Measurements from ENCODE around the gene PRKCI. TPM values are rescaled to one million over a fixed set of nuclear protein-coding genes. Genes with fewer than 3 reads are reported as not detected.

The PRKCI gene
- total RNA-seq, 1 experiment from 2014 or later: 90.6 TPM

GRCh38 chr3:170309046-170309445, 86.8 kb downstream of the PRKCI start (continued):
- no peak for TF ChIP-seq STAT6 (CRISPR knock-in tag; conservative IDR thresholded peaks at IDR 0.05; ENCODE audit: low read depth)
- no peak for TF ChIP-seq ATF1 (CRISPR knock-in tag; IDR thresholded peaks at IDR 0.05)
- no peak for TF ChIP-seq ETV6 (CRISPR knock-in tag; IDR thresholded peaks at IDR 0.05)
- TF ChIP-seq NR2C2 (CRISPR knock-in tag; IDR thresholded peaks at IDR 0.05): no peak
- no peak for TF ChIP-seq ZNF532 (CRISPR knock-in tag; IDR thresholded peaks at IDR 0.05; ENCODE audit: borderline replicate concordance)
- no peak for TF ChIP-seq RELA (CRISPR knock-in tag; IDR thresholded peaks at IDR 0.05; ENCODE audit: borderline replicate concordance)
- TF ChIP-seq CDX4 (CRISPR knock-in tag; IDR thresholded peaks at IDR 0.05; ENCODE audit: borderline replicate concordance): no peak
- TF ChIP-seq, protein P1, sequence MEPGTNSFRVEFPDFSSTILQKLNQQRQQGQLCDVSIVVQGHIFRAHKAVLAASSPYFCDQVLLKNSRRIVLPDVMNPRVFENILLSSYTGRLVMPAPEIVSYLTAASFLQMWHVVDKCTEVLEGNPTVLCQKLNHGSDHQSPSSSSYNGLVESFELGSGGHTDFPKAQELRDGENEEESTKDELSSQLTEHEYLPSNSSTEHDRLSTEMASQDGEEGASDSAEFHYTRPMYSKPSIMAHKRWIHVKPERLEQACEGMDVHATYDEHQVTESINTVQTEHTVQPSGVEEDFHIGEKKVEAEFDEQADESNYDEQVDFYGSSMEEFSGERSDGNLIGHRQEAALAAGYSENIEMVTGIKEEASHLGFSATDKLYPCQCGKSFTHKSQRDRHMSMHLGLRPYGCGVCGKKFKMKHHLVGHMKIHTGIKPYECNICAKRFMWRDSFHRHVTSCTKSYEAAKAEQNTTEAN (CRISPR knock-in tag; IDR thresholded peaks at IDR 0.05): no peak
- TF ChIP-seq ATF6 (CRISPR knock-in tag; IDR thresholded peaks at IDR 0.05): no peak
- TF ChIP-seq MXD4 (CRISPR knock-in tag; IDR thresholded peaks at IDR 0.05; ENCODE audit: borderline replicate concordance): no peak
- no peak for TF ChIP-seq ZNF138 (CRISPR knock-in tag; conservative IDR thresholded peaks at IDR 0.05)
- no peak for TF ChIP-seq ZNF219 (CRISPR knock-in tag; IDR thresholded peaks at IDR 0.05; ENCODE audit: borderline replicate concordance)

DNA sequence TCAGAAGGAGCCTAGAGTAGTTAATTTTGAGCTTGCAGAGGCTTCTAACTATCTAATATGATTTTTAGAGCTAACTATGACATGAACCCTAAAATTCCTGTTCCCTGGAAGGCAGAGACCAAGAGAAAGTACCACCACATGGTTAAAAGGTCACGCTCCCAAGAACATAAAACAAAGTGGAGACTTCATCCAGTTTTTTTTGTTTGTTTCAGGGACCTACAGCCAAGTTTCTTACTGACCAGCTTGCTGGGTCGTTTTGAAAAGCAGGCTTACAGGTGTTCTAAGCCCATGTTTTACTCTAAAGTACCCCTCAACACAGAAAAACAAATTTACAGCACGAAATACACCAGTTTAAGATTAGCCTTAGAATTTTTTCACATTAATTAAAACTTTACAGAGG, 95.7 kb downstream of the PRKCI start:
- ATAC-seq: no peak
- ChIA-PET CTCF (interaction anchor here (1.5 kb wide), 1 partner anchor 96 kb away, joined by 7 read pairs; no protein-coding TSS in a partner anchor), POLR2A (interaction anchor here (0.6 kb wide), 1 partner anchor 143 kb away, joined by 3 read pairs; no protein-coding TSS in a partner anchor)
- Mint-ChIP-seq H3K4me1 (peaks cover 40% of the 10 kb centered on the region), H3K27ac (no peak overlapping the region), H3K27me3 (ENCODE audit: low read depth) (peaks cover 44% of the 10 kb centered on the region), H3K36me3 (no peaks in the 10 kb centered on the region), H3K9me3 (no peaks in the 10 kb centered on the region), H3K4me3 (no peak overlapping the region)
- DNase-seq (ENCODE audit: low spot score): no peak
- TF ChIP-seq ZNF425 (CRISPR knock-in tag; conservative IDR thresholded peaks at IDR 0.05) (no peak), MAX (CRISPR knock-in tag; IDR thresholded peaks at IDR 0.05) (no peak), NFATC4 (CRISPR knock-in tag; IDR thresholded peaks at IDR 0.05) (no peak), ZNF671 (CRISPR knock-in tag; IDR thresholded peaks at IDR 0.05) (no peak), JAZF1 (CRISPR knock-in tag; IDR thresholded peaks at IDR 0.05) (no peak)
- TF ChIP-seq, protein P2, sequence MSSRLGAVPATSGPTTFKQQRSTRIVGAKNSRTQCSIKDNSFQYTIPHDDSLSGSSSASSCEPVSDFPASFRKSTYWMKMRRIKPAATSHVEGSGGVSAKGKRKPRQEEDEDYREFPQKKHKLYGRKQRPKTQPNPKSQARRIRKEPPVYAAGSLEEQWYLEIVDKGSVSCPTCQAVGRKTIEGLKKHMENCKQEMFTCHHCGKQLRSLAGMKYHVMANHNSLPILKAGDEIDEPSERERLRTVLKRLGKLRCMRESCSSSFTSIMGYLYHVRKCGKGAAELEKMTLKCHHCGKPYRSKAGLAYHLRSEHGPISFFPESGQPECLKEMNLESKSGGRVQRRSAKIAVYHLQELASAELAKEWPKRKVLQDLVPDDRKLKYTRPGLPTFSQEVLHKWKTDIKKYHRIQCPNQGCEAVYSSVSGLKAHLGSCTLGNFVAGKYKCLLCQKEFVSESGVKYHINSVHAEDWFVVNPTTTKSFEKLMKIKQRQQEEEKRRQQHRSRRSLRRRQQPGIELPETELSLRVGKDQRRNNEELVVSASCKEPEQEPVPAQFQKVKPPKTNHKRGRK (CRISPR knock-in tag; IDR thresholded peaks at IDR 0.05; ENCODE audit: borderline replicate concordance): no peak
- TF ChIP-seq, protein P3, sequence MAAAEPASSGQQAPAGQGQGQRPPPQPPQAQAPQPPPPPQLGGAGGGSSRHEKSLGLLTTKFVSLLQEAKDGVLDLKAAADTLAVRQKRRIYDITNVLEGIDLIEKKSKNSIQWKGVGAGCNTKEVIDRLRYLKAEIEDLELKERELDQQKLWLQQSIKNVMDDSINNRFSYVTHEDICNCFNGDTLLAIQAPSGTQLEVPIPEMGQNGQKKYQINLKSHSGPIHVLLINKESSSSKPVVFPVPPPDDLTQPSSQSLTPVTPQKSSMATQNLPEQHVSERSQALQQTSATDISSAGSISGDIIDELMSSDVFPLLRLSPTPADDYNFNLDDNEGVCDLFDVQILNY (CRISPR knock-in tag; IDR thresholded peaks at IDR 0.05): no peak

All from WTC11 (cell line).